ENCODE data around the gene EIF4EBP2. TPM values are rescaled to one million over a fixed set of nuclear protein-coding genes. Genes with fewer than 3 reads are reported as not detected.

EIF4EBP2 gene
- total and polyA plus RNA-seq, 3 donors from 2014 or later, result 41.2 to 50.8 (median 50.7) TPM

GRCh38 chr10:70369498-70370018 is 34.4 kb upstream of the EIF4EBP2 start:
- no peak overlapping the region for H3K27ac ChIP-seq
- no peaks in the 10 kb centered on the region for H3K36me3 ChIP-seq (ENCODE audit: low read depth, missing control alignments)
- TF ChIP-seq POLR2A (IDR thresholded peaks at IDR 0.05) (no peak), CTCF (IDR thresholded peaks at IDR 0.05) (no peak)
- intact Hi-C loops (cut with DNase I; ENCODE audit: low total_unique reads), result no loop called here
- no peaks in the 10 kb centered on the region for H3K9me3 ChIP-seq
- 80 to 92% methylated on average over 8 of the region's 8 CpGs for WGBS, 2 donors
- no peak overlapping the region for H3K4me3 ChIP-seq
- DNase-seq, result no peak
- H3K27me3 ChIP-seq, result no peaks in the 10 kb centered on the region
- H3K4me1 ChIP-seq, result no peaks in the 10 kb centered on the region

DNA sequence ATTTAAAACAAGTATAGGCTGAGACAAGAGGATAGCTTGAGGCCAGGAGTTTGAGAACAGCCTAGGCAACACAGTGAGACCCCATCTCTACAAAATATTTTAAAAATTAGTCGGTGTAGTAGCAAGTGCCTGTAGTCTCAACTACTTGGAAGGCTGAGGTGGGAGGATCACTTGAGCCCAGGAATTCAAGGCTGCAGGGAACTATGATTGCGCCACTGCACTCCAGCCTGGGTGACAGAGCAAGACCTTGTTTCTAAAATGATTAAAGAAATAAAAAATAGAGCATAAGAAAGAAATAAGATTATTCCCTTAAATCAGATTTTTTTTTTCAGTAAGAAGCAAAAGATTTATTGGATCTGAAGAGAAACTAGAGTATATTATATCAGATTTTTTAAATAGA is 33.2 kb upstream of the EIF4EBP2 start:
- H3K9me3 ChIP-seq, result no peaks in the 10 kb centered on the region
- WGBS, 2 donors, result 71 to 78% methylated on average over 2 of the region's 2 CpGs
- TF ChIP-seq CTCF (IDR thresholded peaks at IDR 0.05) (no peak), POLR2A (IDR thresholded peaks at IDR 0.05) (no peak)
- intact Hi-C loops (cut with DNase I; ENCODE audit: low total_unique reads), result no loop called here
- no peaks in the 10 kb centered on the region for H3K27me3 ChIP-seq
- no peak overlapping the region for H3K27ac ChIP-seq
- no peak overlapping the region for H3K4me3 ChIP-seq
- H3K36me3 ChIP-seq (ENCODE audit: low read depth, missing control alignments), result no peaks in the 10 kb centered on the region
- no peaks in the 10 kb centered on the region for H3K4me1 ChIP-seq
- no peak for DNase-seq

- intact Hi-C loops (cut with DNase I; ENCODE audit: low total_unique reads), result no loop called here
- Histone ChIP-seq H3K36me3 (ENCODE audit: low read depth, missing control alignments) (no peaks in the 10 kb centered on the region), H3K9me3 (no peaks in the 10 kb centered on the region), H3K4me1 (no peaks in the 10 kb centered on the region), H3K4me3 (no peak overlapping the region), H3K27ac (no peak overlapping the region), H3K27me3 (no peaks in the 10 kb centered on the region)
- DNase-seq, result no peak
- no peak for TF ChIP-seq POLR2A (IDR thresholded peaks at IDR 0.05)
- no peak for TF ChIP-seq CTCF (IDR thresholded peaks at IDR 0.05)
- WGBS, 2 donors, result 30 to 62% methylated on average over 5 of the region's 5 CpGs
Measured at GRCh38 chr10:70371846-70372245, 32.1 kb upstream of the EIF4EBP2 start.

GRCh38 chr10:70374775-70375614 is 28.9 kb upstream of the EIF4EBP2 start:
- Histone ChIP-seq H3K27me3 (no peaks in the 10 kb centered on the region), H3K27ac (no peak overlapping the region), H3K9me3 (no peaks in the 10 kb centered on the region), H3K4me1 (no peaks in the 10 kb centered on the region), H3K4me3 (no peak overlapping the region), H3K36me3 (ENCODE audit: low read depth, missing control alignments) (no peaks in the 10 kb centered on the region)
- no peak for TF ChIP-seq CTCF (IDR thresholded peaks at IDR 0.05)
- no peak for TF ChIP-seq POLR2A (IDR thresholded peaks at IDR 0.05)
- no peak for DNase-seq
- 86 to 94% methylated on average over 8 to 9 of the region's 9 CpGs for WGBS, 2 donors
- intact Hi-C loops (cut with DNase I; ENCODE audit: low total_unique reads), result no loop called here
